ENCODE measurements around the gene ZFAND3.
A peak's percentile ranks its signal among the peaks of the same experiment; 100 is the strongest.
"Not testable (repeated sequence)": the region's sequence is repeated elsewhere in the genome, so short reads cannot be mapped to it uniquely, and the experiment has no call there.

ZFAND3 gene

DNA sequence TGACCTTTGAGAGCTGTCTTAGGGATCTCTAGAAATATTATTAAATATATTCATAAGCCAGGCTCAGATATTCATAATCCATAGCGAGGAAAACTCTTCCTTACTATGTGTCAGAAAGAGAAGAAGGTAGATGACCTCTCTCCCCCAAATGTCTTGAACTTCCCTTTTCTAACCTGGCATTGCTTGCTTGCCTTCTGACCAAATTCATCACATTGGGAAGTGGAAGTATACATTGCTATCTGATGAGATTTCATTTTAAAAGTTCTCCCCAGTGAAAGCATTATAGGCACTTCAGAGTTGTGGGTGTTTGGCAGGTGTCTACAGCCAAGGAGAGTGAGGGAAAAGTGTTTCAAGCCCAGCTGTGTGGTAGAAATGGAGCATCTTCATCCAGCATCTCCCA is 197.3 kb downstream of the ZFAND3 start:
- no peak for FAIRE-seq

DNA sequence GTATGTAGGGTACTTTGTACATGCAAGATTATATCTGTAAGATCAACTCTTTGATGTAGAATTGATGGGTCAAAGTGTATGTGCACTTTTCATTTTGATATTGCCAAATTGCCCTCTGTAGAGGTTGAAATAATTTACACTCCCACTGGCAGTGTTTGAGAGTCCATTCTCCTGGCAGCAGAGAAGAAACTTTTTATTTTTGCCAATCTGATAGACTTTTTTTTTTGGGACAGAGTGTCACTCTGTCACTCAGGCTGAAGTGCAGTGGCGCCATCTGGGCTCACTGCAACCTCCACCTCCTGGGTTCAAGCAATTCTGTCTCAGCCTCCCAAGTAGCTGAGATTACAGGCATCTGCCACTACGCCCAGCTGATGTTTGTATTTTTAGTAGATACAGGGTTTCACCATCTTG is 199.2 kb downstream of the ZFAND3 start:
- FAIRE-seq = no peak

DNA sequence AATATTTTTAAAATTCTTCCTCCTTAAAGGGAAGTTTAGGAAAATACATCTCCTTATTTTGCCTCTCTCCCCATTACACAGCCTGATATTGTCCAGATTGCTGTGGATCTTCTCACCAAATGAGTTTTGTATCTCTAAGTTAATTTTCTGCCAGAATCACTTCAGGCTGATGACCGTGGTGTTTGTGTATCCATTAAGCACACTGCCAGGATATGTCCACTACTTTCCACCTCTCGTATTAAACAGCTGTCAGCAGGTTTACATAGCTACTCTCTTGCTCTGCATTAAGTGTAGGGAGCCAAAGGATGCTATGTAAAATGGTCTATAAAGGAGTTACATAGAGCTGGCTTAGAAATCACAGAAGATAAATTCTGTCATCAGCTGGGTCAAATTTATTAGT is 201.1 kb downstream of the ZFAND3 start:
- FAIRE-seq = no peak

DNA sequence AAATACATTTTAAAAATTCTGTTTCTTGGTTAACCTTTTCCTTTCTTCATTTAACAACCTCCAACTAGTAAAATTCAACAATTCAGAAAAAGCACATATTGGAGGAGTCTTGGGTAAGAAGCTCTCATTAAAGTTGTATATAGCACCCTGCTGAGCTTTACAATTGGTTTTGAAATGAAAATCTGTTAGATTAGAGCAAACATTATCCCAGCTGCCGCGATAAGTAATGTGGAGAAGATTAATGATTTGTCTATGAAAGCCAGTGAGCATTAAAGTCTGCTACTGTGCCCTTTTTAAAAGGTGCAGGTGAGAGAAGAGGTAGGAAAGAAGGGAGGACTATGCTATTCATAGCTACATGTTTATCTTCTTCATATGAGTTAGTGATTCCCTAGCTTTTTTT is 201.5 kb downstream of the ZFAND3 start:
- FAIRE-seq = no peak

DNA sequence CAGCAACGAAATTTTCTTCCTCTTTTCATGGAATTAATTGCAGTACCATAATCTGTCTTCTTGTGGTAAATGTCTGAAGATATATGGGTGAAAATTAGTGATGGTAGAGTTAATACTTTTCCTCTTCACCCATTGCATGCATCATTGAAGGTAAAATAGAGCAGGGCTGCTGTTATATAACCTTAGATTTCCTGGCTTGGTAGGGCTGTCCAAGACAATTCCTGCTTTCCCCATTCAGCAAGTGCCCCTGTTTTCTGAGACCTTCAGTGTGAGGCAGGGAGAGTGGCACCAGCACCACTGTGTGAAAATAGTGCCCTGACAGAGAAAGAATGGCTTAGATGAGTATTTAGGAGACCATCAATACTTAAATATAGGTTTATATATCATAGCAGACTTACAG is 202.0 kb downstream of the ZFAND3 start:
- no peak for FAIRE-seq

DNA sequence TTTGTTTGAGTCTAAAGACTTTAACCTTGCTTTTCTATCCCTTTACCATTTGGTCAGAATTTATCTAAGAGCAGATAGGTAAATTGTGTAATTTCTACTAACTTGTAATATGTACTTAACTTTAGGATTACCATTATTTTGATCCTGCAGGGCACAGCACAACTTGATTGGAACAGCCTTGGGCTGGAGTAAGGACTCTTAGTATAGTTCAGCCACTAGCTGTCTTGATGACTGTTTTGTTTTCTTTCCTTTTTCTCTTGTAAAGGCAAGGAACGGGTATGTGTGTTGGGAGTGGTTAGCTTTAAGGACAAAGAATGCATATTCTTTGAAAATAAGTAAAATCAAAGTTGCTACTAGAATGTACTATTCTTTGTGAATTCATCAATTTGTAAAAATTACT is 203.2 kb downstream of the ZFAND3 start:
- FAIRE-seq = no peak

DNA sequence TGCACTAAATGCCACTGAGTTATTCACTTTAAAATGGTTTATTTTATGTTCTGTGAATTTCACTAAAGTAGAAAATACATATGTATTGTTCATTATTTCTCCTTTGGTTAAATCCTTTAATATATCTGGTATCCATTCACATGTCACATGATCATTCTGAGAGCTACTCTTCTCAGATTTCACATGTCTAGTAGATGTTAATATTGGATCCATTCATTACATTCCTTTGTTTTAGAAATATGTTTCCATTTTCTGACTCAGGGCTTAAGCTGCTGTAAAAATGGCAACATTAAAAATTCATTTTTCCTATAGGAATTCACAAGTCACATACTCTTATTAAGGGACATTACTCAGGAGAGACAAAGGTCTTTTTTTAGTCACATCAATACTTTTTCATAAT is 205.4 kb downstream of the ZFAND3 start:
- FAIRE-seq = no peak

DNA sequence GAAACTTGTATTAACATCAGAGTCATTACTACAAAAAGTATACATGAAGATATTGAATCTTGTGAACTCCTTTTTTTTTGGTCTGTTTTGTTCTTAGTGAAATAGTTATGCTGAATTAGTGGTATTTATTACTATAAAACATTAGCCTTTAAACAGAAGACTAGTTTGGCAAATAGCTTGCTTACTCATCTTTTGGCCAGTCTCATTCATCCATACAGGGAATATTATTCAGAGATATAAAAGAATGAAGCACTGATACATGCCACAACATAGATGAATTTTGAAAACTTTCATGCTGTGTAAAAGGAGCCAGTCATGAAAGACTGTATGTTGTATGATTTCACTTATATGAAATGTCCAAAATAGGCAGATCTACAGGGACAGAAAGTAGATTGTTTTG is 205.9 kb downstream of the ZFAND3 start:
- no peak for FAIRE-seq

DNA sequence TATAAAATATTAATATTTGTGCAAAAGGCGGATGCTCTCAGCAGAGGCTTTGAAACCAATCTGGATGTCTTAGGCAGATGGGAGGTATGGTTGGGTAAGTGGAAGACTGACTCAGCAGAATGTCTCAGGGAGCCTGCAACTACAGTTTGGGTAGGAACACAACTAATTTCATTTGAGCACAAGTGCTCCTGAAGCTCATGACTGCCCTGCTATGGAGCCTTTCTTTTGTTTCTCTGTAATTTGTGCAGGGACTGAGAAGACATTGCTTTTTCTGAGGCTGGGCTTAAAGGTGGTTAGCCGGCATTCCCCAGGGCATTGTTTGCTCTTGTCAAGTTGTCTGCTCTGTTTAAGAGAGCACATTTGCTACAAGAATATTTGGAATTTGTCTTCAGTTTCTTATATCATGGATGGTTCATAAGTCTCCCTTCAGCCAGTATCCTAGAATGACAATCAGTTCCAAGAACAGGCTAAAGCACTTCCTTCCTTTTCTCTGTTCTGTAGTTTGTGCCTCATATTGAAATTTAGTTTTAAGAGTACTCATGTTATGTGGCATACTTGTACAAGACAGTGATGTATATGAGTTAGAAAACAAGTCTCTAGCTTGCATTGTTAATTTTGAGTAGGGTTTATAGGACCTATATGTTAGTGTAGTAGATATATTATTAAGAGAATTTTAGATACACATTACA is 208.3 kb downstream of the ZFAND3 start:
- FAIRE-seq = no peak

DNA sequence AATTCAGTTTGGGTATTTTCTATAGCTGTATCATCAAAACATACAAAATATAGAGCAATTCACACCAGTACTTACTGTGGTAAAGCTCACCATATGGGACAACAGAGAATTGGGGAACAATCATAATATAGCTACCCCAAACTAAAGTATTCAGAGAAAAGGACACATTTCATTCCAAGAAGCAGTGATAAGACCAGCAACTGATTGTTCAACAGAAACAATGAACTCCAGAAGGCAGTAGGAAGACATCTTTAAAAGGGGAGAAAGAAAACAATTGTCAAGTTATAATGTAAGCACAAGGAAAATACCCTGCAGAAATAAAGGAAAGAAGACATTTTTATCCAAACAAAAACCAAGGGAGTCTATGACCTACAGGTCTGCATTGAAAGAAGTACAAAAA is 210.9 kb downstream of the ZFAND3 start:
- no peak for FAIRE-seq

DNA sequence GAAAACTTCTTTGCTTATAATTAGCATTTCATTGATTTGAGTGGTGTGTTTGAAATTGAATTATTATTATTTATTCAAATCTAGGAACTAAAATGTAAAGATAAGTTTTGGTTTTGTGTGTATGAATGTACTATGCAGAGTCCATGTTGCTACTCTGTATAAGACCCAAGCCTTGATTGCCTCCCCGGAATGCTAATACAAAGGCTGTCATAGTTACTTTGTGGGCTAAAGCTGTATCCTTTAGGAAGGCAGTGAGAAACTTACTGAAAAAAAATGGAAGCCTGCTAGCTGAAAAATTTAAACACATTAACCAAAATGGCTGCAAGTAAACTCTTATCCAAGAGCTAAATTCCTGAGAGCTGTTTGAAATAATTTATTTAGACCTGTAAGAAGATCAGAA is 213.3 kb downstream of the ZFAND3 start:
- FAIRE-seq = no peak

DNA sequence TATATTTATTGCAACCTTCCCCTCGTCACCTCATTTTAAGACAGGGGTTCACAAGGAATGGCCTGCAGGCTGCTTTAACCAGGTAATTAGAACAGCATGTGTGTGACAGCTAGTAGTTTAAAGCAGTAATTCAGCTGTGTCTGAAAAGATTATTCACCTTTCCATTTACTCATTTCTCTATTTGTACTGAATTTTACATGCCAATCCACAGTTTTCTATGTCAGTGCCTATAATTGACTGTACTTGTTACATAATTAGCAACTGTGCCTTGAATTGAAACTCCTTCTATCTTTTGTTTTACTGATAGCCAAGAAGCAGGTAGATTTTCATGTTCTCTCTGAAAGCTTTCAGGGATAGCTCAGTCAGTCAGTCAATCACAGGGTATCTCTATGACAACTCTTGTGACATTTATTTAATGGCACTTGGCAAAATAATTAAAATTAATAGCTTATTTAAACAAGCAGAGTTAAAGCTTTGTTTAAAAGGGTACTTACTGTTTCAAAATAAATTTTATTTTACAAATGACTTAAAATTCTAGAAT is 214.0 kb downstream of the ZFAND3 start:
- no peak for FAIRE-seq

DNA sequence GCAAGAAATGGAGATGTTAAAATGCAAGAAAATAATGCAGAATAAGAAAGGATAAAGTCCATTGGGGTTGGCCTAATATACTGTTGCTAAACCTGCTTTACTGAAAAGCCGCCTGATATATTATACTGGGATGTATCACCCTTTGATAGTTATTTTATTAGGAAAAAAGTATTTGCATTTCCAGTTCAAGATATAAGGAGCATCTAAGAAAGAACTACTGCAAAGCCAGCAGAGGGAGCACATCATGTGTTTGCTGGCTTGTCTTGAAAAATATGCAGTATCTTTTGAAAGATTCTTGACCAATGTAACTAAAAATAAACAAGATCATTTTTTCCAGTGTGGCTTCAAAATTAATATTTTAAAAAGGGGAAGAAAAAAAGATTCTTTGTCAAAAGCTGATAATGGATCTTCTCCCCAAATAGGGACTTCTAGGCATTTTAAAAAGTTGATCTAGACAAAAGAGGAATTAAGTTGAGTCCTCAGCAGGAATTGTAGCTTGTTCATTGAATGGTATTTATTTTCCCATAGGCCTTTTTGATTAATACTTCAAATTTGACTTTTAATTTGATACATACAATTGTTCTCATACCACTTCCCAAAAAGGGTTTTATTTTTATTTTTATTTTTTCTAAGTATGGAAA is 214.9 kb downstream of the ZFAND3 start:
- peak; percentile 58 for FAIRE-seq

DNA sequence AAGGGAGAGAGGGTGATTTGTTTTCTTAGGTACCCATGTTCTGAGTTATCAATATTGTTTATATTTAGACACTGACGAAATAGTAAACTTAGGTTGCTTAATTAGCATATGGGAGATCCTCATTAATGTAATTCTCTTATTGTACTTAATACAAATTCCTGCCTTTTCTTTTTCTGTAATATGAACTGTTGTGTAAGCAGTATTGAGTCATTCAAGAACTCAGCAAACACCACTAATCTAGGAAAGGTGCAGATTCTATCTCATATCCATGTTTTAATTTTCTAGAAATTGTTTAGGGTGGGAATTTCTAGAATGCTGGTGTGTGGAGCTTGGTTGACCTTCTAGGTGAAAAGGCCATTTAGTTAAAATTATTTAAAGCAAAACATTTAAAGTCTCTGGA is 216.0 kb downstream of the ZFAND3 start:
- FAIRE-seq = no peak

DNA sequence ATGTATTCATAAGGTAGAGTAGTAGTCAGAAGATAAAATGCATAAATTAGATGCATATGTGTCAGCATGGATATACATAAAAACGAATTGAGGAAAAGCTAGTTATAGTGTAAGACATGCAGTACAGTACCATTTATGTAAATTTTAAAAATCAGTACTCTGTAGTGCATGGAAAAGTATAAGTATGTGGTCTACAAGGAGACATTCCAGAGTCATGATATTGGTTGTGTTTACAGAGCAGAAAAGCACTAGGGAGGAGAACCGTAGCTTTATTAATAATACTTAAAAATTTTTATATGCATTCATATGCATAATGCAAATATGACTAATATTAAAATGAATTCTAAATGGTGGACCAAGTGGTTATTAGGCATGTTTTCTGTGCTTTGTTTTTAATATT is 220.0 kb downstream of the ZFAND3 start:
- FAIRE-seq = no peak

DNA sequence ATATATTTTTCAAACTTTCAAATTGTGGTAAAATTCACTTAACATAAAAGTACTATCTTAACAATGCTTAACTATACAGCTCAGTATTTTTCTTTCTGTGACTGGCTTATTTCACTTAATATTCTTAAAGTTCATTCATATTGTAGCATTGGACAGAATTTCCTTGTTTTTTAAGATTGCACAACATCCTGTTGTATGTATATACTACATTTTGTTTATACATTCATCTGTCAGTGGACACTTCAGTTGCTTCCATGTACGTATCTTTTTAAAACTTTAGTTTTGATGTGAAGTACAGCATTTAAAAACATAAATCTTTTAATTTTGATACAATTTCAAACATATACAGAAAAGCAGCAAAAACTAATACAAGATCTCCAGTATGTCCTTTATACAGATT is 220.7 kb downstream of the ZFAND3 start:
- no peak for FAIRE-seq

DNA sequence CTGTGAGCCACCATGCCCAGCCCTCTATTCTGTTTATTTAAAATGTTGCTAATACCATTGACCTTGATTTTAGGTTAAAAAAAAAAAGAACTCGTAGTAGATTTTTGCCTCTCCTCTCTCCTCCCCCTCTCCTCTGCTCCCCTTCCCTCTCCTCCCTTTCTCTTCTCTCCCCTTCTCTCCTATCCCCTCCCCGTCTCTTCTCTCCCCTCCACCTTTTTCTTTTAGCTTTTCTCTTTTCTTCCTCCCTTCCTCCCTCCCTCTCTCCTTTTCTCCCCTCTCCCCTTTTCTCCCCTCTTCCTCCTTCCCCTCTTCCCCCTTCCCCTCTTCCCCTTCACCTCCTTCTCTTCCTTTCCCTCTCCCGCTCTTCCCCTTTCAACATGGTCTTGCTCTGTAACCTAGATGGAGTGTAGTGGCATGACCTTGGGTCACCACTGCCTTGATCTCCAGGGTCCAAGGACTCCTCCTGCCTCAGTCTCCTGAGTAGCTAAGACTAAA is 223.8 kb downstream of the ZFAND3 start:
- no peak for FAIRE-seq

DNA sequence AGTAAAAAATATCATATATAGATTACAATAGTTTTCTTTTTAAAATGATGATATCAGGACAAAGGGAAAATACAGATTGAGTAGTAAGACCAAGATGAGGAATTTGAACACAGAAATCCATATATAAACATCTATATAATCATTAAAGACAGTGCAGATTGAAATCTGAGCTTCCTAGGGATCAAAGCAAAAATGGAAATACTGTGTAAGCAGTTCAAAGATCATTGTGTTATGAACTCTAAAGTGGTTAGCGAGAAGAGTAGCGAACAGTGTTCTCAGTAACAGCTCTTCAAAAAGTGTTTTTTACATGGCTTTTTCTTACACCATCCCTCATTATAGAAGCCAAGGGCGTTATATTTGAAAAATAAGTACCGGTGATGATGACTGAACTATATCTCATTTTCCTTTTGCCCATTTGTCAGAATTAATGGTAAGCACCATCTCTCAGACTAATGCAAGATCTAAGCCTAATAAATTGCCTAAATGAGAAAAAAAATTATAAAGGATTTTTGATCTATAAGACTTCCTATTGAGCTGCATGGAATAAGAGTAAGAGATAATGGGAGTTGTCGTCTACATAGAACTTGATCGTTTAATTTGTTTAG is 226.3 kb downstream of the ZFAND3 start:
- FAIRE-seq = no peak

DNA sequence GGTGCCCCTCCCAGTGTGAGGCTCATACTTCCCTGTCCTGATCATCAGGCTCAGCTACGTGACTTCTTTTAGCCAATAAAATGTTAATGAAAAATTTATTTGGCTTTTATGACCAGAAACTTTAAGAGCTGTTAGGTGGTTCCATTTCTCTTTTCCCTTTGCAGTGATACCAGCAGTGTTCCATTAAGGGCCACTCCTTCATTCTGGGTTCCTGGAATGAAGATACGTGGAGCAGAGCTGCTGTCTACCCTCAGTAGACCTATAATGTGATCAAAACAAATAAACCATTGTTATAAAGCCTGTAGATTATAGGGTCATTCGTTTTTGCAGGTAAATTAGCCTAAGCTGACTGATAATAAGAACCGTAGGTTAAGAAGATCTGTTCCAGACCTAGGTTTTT is 228.0 kb downstream of the ZFAND3 start:
- no peak for FAIRE-seq

DNA sequence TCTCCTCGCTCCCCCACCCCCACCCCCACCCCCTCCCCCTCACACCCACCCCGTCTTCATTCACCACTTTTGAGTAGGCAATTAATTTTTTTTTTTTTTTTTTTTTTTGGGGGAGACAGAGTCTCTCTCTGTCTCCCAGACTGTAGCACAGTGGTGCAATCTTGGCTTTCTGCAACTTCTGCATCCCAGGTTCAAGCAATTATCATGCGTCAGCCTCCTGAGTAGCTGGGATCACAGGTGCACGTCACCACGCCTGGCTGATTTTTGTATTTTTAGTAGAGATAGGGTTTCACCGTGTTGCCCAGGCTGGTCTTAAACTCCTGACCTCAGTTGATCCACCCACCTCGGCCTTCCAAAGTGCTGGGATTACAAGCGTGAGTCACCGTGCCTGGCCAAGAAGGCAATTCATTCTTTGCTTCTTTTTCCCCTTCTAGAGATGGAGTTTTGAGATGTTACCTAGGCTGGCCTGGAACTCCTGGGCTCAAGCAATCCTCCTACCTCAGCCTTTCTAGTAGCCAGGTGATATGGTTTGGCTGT is 230.4 kb downstream of the ZFAND3 start:
- not testable (repeated sequence) for FAIRE-seq

DNA sequence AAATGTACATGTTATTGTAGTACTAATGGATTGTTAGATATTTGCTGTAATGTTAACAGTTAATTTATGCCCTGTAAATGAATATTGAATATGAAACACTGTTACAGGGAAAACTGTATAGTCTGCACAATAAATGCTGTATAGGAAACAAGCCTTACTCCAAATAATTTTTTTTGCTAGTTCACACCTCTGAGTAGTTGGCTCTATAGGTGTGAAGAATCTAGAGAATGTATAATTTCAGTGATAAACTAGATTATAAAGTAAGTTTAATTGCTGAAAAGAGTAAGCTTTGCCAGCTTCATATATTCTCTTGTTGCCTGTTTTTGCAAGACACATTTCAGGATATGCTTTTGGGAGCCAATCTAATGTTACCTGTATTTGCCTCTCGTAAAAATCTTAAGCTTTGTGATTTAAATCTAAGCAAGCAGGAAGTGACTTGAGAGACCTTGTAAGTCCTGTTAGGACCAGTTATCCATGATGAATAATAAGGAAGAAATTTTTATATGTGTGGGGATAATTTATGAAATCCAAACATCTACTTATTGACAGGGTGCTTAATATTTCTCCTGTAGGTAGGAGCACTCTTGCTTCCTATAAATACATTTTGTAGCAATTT is 232.4 kb downstream of the ZFAND3 start:
- no peak for FAIRE-seq

DNA sequence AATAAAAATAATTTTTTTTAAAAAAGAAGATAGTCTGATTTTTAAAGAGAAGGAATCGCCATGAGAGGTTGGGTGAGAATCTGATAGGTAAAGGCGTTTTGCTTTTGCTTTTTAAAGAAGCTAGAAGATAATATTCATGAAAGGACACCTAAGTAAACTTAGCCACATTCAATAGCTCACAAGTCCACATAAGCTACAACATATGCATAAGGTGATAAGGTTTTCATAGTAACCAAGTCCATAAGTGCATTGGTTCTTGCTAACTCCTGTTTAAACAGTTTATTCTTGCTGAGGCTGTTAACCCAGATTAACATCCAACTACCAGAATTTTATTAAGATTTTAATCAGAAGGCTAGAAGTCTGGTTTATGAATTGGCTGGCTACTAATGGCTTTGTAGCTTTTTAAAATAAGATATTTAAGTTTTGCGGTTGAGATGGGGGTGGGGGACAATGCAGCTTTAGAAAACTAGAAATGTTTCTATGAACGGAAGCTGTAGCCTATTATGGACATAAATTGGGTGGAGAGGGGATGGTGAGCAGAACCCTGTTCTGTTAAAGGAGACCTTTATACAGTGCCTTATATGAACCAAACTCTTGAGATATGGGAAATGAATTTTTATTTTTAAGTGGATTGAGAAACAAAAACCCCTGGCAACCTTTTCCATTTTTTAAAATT is 235.1 kb downstream of the ZFAND3 start:
- FAIRE-seq = no peak

DNA sequence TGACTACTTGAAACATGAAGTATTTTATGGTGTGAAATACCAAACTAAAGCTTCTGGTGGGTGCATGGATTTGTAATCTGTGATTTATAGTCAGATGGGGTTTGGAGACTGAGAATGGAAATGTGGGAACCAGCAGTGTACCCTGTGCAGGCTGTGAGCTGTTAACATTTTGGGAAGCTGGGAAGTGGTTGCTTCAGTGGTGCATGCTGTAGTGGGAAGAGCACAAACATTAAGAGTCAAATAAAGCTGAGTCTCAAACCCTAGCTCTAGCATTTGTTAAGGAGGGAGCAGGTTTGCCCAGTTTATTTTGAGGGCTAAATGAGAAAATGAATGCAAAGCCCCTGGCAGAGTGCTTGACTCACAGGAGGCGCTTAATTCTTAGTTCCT is 235.7 kb downstream of the ZFAND3 start:
- no peak for FAIRE-seq
